ENCODE measurements around the gene NFKBIB. TPM values are rescaled to one million over a fixed set of nuclear protein-coding genes. Genes with fewer than 3 reads are reported as not detected.
A peak's percentile ranks its signal among the peaks of the same experiment; 100 is the strongest.

NFKBIB gene
- total and polyA plus RNA-seq, 2 of the 13 experiments (the other 11 are each of a cell fraction or from before 2014, with no cell fraction given) = 8.6 to 14.9 TPM

GRCh38 chr19:38851622-38852230 is 48.0 kb upstream of the NFKBIB start (continued):
- TF ChIP-seq ZNF639 (CRISPR knock-in tag; conservative IDR thresholded peaks at IDR 0.05) (peak; percentile 86), ZNF276 (CRISPR knock-in tag; IDR thresholded peaks at IDR 0.05; ENCODE audit: low read depth) (0 out of 2 replicates have a peak, but pooled peaks have one; percentile 41), LRRFIP1 (CRISPR knock-in tag; conservative IDR thresholded peaks at IDR 0.05) (no peak), ZSCAN22 (CRISPR knock-in tag; IDR thresholded peaks at IDR 0.05) (no peak), ZNF362 (CRISPR knock-in tag; IDR thresholded peaks at IDR 0.05; ENCODE audit: borderline replicate concordance) (no peak), ZNF646 (CRISPR knock-in tag; IDR thresholded peaks at IDR 0.05) (no peak), SMC3 (IDR thresholded peaks at IDR 0.05; ENCODE audit: low read length) (no peak), ZBTB44 (CRISPR knock-in tag; IDR thresholded peaks at IDR 0.05) (no peak), GATAD1 (CRISPR knock-in tag; IDR thresholded peaks at IDR 0.05) (peak; percentile 64; the same call in 1 of the 2 replicates)
